HG03378 (cell line): ENCODE measurements around the gene ECT2L.
"Not testable (repeated sequence)": the region's sequence is repeated elsewhere in the genome, so short reads cannot be mapped to it uniquely, and the experiment has no call there.

Experiments
- ATAC-seq: cut with Tn5 transposase; IDR thresholded peaks from one replicate; pipeline ENCODE4 v1.9.1; 2021; ENCODE audit warnings: mild to moderate bottlenecking, moderate library complexity; ENCODE audit not compliant: unreplicated experiment

Gene ECT2L

GRCh38 chr6:138926579-138926978 is 130.7 kb downstream of the ECT2L start:
- ATAC-seq, result no peak

- ATAC-seq, result no peak
These were observed 135.8 kb downstream of the ECT2L start for GRCh38 chr6:138931660-138932059.

- ATAC-seq, result not testable (repeated sequence)
These were observed 141.0 kb downstream of the ECT2L start for GRCh38 chr6:138936873-138937272.

- ATAC-seq, result no peak
These were observed 147.3 kb downstream of the ECT2L start for GRCh38 chr6:138943089-138943625.

GRCh38 chr6:138944412-138944811 is 148.5 kb downstream of the ECT2L start:
- ATAC-seq, result peak; percentile 84

GRCh38 chr6:138945354-138945753 is 149.5 kb downstream of the ECT2L start:
- no peak for ATAC-seq

GRCh38 chr6:138948004-138948403 is 152.1 kb downstream of the ECT2L start:
- no peak for ATAC-seq

- ATAC-seq, result no peak
These were observed 152.8 kb downstream of the ECT2L start for GRCh38 chr6:138948546-138949179.

GRCh38 chr6:138953451-138953850 is 157.6 kb downstream of the ECT2L start:
- no peak for ATAC-seq
